ENCODE data around the gene SPTBN5. TPM values are rescaled to one million over a fixed set of nuclear protein-coding genes. Genes with fewer than 3 reads are reported as not detected.

SPTBN5 gene
- total RNA-seq, 1 donor = 0.18 TPM

DNA sequence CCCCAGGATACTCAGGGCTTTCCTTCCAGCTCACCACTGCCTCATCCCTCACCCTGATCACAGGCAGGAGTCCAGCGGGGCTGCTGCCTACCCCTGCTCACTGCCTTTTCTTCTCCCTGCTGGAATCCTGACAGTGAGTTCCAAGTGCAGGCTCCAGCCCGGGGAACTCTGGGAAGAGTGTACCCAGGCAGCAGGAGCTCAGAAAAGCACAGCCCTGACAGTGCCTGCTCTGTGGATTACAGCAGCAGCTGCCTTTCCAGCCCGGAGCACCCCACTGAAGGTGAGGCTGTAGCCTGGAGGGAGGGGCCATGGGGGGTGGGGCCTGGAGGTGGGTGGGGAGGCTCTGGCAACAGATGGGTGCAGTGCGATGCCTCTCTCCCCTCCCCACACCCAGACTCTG is 72.0 kb downstream of the SPTBN5 start:
- no peak overlapping the region for H3K4me3 ChIP-seq (ENCODE audit: low read depth, low read length)
- no peak for DNase-seq (ENCODE audit: low read depth)
- TF ChIP-seq, protein P1, sequence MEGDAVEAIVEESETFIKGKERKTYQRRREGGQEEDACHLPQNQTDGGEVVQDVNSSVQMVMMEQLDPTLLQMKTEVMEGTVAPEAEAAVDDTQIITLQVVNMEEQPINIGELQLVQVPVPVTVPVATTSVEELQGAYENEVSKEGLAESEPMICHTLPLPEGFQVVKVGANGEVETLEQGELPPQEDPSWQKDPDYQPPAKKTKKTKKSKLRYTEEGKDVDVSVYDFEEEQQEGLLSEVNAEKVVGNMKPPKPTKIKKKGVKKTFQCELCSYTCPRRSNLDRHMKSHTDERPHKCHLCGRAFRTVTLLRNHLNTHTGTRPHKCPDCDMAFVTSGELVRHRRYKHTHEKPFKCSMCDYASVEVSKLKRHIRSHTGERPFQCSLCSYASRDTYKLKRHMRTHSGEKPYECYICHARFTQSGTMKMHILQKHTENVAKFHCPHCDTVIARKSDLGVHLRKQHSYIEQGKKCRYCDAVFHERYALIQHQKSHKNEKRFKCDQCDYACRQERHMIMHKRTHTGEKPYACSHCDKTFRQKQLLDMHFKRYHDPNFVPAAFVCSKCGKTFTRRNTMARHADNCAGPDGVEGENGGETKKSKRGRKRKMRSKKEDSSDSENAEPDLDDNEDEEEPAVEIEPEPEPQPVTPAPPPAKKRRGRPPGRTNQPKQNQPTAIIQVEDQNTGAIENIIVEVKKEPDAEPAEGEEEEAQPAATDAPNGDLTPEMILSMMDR (IDR thresholded peaks at IDR 0.05; ENCODE audit: insufficient read depth, low read length) = no peak

DNA sequence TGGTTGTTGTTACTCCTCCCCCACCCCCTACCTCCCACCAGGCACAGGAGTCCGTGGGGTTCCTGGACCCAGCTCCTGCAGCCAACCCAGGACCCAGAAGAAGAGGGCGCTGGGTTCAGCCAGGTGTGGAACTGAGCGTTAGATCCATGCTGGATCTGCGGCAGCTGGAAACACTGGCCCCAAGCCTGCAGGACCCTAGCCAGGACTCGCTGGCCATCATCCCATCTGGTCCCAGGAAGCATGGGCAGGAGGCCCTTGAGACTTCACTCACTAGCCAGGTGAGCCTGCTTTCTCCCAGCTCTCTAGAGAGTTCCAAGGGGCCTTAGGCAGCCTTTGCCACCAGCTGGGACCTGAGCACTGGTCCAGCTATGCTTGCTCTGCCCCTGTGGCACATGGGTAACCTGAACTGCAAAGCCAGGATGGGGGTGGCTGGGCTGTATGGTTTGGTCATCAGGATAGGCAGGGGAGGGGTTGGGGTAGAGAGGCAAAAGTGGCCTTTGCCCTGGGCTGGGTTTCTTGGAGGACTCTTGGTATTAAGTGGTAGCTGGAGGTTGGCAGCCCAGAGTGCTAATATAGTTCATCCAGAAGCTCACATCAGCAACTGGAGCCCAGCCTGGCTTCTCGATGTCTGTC is 72.9 kb downstream of the SPTBN5 start:
- TF ChIP-seq, protein P1 (IDR thresholded peaks at IDR 0.05; ENCODE audit: insufficient read depth, low read length) = no peak
- no peak for DNase-seq (ENCODE audit: low read depth)
- H3K4me3 ChIP-seq (ENCODE audit: low read depth, low read length) = no peak overlapping the region

DNA sequence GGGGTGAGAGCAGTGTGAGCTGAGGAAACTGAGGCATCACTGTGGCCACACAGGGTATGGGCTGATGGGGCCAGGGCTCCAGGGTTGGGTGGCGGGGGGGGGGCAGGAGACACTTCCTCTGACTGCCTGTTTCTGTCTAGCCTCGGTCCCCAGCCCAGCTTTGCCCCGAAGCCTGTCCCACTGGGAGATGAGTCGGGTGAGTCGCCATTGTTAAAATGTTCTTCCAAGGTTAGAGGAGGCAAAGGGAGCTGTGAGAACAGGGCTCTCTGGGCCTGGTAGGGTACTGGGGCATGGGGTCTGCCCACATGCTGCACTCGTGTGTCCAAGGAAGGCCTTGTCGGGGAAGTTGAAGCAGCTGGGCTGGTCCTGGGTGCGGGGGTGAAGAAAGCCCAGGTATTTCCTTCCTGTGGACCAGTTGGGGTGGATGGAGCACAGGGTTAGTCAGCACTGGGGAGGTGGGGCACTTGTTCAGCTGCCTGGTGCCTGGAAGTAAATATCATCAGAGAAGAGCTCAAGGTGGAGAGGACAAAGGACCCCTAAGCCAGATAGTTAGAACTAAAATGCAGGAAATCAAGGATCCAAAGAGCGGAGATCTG is 74.3 kb downstream of the SPTBN5 start:
- DNase-seq (ENCODE audit: low read depth) = no peak

DNA sequence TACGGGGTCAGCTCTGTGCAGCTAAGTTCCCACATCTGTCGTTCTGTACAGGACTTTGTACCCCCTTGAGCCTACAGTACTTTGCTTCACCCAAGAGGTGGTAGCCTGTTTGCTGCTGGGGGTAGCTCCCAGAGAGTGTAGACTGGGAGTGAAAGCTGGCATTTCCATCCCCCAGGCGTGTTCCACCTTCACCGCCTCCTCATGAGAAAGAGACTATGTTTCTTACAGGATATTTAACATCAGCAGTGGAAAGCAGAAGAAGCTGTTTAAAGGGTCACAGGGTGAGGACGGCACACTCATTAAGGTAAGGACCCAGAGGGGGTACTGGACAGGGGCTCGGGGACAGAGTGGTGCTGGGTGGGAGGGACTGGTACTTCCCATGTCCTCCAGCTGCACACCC is 76.1 kb downstream of the SPTBN5 start:
- DNase-seq (ENCODE audit: low read depth) = no peak
- TF ChIP-seq, protein P1 (IDR thresholded peaks at IDR 0.05; ENCODE audit: insufficient read depth, low read length) = no peak
- no peak overlapping the region for H3K4me3 ChIP-seq (ENCODE audit: low read depth, low read length)

More for the DNA sequence above, 74.3 kb downstream of the SPTBN5 start:
- TF ChIP-seq, protein P1 (IDR thresholded peaks at IDR 0.05; ENCODE audit: insufficient read depth, low read length) = no peak
- no peak overlapping the region for H3K4me3 ChIP-seq (ENCODE audit: low read depth, low read length)

DNA sequence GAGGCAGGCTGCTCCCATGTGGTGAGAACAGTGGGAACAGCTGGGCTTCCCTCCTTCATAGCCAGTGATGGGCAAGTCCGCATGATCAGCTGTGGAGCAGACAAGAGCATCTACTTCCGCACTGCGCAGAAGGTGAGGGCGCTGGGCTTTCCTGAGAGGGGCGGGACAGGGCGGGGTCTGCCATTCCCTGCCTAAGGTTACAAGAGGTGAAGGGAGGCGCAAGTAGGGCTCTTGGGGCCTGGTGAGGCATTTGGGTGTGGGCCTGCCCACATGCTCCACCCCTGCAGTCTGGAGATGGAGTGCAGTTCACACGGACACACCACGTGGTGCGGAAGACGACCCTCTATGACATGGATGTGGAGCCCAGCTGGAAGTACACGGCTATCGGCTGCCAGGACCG is 76.5 kb downstream of the SPTBN5 start:
- no peak for DNase-seq (ENCODE audit: low read depth)
- TF ChIP-seq, protein P1 (IDR thresholded peaks at IDR 0.05; ENCODE audit: insufficient read depth, low read length) = no peak
- H3K4me3 ChIP-seq (ENCODE audit: low read depth, low read length) = no peak overlapping the region

DNA sequence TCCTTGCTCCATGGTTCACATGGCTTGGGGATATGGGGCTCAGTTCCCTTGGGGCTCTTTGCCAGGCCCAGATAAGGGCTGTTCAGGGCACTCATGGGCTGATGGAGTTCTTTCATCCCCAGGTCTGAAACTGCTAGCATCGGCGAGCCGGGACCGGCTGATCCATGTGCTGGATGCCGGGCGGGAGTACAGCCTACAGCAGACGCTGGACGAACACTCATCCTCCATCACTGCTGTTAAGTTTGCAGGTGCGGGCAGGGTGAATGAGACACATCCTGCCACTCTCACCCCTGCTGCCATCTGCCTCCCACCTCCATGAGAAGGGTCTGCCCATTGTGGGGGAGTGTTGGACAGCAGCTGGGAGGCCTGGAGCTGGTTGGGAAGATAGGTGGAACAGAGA is 77.1 kb downstream of the SPTBN5 start:
- H3K4me3 ChIP-seq (ENCODE audit: low read depth, low read length) = no peak overlapping the region
- TF ChIP-seq, protein P1 (IDR thresholded peaks at IDR 0.05; ENCODE audit: insufficient read depth, low read length) = no peak
- DNase-seq (ENCODE audit: low read depth) = no peak
